HG03175 (cell line): ENCODE measurements around the gene KCNMB1.
A peak's percentile ranks its signal among the peaks of the same experiment; 100 is the strongest.

Source experiments
- ATAC-seq: cut with Tn5 transposase; IDR thresholded peaks from one replicate; pipeline ENCODE4 v1.9.1; 2021; ENCODE audit warnings: mild to moderate bottlenecking, moderate library complexity; ENCODE audit not compliant: unreplicated experiment

Gene KCNMB1

GRCh38 chr5:170345971-170346370 lies 43.2 kb downstream of the KCNMB1 start:
- no peak for ATAC-seq

DNA sequence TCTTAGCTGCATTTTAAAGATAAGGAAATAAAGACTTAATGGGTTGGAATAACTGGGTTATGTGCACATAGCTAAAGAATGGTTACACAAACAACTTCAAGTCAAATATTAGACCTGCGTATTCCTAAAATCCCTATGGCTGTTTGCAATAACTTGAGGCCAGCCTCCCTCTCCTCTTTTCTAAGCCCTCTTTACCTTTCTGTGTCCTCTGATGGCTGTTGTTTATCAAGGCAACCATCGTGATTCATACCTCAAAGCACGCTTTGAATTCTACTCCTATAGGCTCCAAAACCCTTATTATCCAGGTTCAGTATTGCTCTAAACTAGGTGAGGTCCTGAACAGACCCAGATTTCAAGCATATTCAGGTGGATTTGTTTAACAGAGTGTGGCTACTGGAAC lies 46.0 kb downstream of the KCNMB1 start:
- ATAC-seq, result no peak

DNA sequence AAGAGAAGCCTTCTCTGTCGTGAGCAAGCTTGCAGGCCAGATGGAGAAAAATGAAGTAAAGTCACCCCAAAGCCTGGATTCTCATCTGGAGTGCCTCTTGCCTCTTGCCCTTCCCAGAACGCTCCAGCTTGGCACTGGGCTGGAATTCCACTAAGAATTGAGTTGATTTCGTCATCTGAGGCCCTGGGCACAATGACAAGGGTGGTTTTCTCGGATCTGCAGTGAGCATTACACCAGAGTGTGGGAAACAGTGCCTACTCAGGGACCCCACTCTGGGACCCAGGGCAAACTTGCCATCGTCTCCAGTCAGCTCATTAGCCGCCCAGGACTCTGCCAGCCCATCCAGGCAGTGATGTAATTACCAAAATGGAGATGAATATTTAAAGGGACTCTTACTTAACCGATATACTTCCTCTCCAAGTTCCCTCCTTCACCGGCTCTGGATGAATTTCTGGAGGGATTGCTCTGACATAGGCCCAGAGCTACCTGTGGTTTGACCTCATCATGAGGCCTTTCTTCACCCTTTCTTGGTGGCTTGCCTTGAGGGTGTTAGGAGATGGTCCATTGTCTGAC lies 46.9 kb downstream of the KCNMB1 start:
- no peak for ATAC-seq

- ATAC-seq, result no peak
Measured at GRCh38 chr5:170341545-170341944, 47.6 kb downstream of the KCNMB1 start.

- ATAC-seq, result no peak
Measured at GRCh38 chr5:170339780-170340167, 49.4 kb downstream of the KCNMB1 start.

- ATAC-seq, result peak; percentile 86
Measured at GRCh38 chr5:170338933-170339779, 50.0 kb downstream of the KCNMB1 start.

- ATAC-seq, result no peak
Measured at GRCh38 chr5:170338291-170338690, 50.9 kb downstream of the KCNMB1 start.

DNA sequence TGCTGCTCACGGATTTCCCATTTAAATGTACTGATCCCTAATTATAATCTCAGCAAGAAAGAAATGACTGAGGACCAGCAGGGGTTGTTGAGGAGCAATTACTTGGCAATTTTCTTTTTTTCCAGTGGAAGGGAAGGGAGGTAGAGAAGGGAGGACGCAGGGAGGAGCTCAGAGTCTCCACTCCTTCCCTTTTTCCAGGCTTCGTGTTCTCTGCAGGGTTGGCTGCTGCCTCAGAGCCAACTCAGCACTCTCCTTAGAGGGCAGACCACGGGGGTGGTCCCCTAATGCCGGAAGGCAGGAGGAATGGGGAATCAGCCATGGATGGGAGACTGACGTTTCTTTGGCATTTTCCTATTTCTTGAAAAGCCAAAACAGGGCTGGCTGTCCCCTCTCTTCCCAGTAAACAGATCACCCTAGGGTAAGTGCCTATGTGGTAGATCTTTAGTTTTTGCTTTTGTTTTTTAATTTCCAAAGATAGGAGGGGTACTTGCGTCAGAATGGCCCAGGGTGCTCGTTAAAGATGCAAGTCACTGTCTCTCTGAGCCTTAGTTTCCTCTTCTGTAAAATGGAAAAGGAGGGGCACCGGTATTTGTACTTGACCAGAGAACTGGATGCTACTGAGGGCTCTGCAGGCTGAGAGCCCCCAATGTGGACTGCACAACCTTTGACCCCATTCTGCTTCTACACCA lies 52.0 kb downstream of the KCNMB1 start:
- no peak for ATAC-seq

- no peak for ATAC-seq
Measured at GRCh38 chr5:170336065-170336464, 53.1 kb downstream of the KCNMB1 start.

DNA sequence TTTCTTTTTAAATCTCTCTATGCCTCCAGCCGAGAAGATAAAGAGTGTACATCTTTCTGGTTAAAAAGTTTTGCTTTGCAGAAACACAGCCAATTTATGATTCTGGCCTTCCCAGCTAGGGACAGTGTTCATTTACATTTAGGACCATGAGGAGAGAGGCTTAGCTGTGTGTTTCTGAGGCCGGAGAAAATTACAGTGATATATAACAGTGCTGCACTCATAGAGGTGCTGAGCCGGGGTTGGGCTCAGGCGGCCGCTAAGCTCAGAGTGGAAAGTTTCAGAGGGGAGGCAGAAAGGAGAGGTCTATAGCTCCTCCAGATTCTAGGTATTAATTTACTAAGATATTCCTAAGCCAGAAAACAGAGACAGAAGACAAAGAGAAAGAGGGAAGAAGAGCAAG lies 54.5 kb downstream of the KCNMB1 start:
- ATAC-seq, result no peak

DNA sequence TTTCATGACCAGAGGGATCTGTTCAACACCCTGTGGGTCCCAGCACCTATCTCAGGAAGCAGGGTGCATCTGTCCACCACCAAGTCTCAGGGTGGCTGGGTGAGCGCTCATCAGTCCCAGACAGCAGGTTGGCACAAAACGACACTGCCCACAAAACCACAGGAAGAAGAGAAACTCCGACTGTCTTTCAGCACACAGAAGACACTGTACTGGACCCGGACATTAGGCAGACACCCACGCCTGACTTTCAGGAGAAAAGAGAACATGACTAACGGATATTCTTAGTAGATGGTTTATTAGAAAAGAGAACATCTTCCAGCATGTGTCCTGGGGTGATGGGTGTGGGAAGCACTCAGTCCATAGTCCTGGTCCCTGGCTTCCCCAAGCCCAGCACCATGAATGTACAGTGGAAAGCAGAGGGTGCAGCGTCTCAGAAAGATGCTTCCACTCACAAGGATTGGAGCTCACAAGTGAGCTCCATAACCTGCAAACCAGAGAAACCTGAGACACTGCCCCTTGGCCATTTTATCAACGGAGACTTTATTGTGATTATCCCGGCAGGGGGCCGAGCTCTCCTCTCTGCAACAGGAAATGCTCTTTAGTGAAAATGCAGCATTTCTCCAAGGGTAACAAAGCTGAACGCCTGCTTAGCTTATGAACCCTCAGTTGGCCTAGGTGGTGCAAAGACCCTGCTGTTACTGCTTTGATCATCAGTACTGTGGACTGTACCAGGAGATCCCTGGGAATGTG lies 55.8 kb downstream of the KCNMB1 start:
- ATAC-seq, result peak; percentile 45

DNA sequence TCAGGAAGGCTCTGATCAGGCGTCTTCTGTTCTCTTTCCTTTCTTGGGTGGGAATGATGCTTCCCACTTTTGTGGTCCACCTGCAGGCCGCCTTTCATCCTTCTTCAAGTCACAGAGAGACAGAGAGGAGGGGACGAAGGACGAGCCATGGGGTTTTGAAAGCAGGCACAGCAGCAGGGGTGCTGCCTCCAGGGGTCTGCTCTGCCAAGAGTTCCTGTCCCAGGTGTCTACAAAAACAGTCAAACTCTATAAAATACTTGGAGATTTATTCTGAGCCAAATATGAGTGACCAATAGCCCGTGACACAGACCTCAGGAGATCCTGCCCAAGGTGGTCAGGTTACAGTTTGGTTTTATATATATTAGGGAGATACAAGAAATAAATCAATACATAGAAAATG lies 57.1 kb downstream of the KCNMB1 start:
- ATAC-seq, result no peak

GRCh38 chr5:170330568-170331054 lies 58.6 kb downstream of the KCNMB1 start:
- ATAC-seq, result no peak

GRCh38 chr5:170329524-170329923 lies 59.6 kb downstream of the KCNMB1 start:
- no peak for ATAC-seq

- no peak for ATAC-seq
Measured at GRCh38 chr5:170327829-170328228, 61.3 kb downstream of the KCNMB1 start.

DNA sequence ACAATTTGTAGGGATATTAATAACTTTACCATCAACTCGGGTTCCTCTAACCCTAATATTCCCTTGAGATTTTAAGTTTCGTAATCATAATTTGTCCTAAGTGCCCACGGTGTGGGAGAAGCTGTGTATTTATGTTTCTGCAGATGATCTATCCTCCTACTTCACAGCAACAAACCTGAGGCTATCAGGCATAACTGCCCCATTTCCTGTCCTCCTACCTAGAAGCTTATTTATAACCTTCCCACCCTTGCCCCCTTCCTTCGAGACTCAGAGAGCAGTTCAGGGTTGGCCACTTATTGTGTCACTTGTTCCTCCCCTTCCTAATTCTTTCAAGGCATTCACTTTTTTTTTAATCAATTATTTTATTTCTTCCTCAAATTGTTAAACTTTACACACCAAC lies 62.0 kb downstream of the KCNMB1 start:
- no peak for ATAC-seq
